Fibroblast of mammary gland (primary cell): ENCODE data around the gene GGT1.

Experiments used
- DNase-seq: peaks from one replicate; pipeline ENCODE4 v3.0.0-alpha.2; 2010; ENCODE audit warnings: low read depth
- H3K4me3 ChIP-seq: 2 replicates; pipeline ENCODE4 v1.5.1; 2011; ENCODE audit warnings: low read depth, mild to moderate bottlenecking, low read length, moderate library complexity; ENCODE audit not compliant: control insufficient read depth
- CTCF ChIP-seq: conservative IDR thresholded peaks from 2 replicates; pipeline ENCODE4 v1.5.1; 2011; ENCODE audit warnings: low read depth, low read length, inconsistent platforms; ENCODE audit not compliant: control insufficient read depth, insufficient read depth

Gene GGT1

DNA sequence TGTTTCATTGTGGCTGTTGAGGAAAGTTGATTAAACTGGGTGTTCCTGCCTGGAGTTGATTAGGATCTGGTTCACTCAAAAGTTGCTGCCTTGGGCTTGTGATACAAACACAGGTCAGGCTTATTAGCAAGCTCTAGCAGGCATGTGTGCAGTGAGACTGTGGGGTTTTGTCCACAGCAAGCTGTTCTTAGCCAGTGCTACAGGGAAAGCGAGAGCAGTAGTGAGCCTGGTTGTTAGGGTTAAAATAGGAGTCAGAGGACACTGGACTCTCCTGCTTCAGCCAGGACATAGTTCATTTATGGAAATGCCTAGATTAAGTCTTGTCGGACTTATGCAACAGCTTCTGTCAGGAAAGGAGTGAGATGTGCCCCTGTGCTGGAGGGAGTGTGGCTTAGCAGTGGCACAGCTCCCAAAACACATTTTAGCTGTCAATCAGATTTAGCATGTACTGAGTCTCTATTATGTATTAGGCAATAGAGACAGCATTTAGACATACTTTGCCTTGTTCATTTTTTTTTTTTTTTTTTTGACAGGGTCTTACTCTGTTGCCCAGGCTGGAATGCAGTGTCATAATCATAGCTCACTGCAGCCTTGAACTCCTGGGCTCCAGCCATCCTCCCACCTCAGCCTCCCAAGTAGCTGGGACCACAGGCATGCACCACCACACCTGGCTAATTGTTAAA lies 38.5 kb upstream of the GGT1 start:
- DNase-seq = no peak
- no peak overlapping the region for H3K4me3 ChIP-seq
- no peak for TF ChIP-seq CTCF

DNA sequence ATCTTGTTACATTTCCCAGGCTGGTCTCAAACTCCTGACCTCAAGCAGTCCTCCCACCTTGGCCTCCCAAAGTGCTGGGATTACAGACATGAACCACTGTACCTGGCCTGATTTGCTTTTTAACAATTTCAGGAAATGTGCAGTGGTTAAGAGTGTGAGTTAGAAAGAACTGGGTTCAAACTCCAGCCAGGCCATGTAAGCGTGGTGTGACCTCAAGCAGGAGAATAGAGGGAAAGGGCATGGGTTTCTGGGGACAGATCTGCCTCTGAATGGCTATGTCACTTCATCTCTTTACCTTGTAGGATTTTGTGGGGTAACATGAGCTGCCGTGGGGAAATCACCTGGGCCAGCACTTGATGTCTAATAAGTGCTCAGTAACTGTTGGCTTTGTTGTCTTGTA lies 37.9 kb upstream of the GGT1 start:
- no peak overlapping the region for H3K4me3 ChIP-seq
- no peak for TF ChIP-seq CTCF
- DNase-seq = no peak

DNA sequence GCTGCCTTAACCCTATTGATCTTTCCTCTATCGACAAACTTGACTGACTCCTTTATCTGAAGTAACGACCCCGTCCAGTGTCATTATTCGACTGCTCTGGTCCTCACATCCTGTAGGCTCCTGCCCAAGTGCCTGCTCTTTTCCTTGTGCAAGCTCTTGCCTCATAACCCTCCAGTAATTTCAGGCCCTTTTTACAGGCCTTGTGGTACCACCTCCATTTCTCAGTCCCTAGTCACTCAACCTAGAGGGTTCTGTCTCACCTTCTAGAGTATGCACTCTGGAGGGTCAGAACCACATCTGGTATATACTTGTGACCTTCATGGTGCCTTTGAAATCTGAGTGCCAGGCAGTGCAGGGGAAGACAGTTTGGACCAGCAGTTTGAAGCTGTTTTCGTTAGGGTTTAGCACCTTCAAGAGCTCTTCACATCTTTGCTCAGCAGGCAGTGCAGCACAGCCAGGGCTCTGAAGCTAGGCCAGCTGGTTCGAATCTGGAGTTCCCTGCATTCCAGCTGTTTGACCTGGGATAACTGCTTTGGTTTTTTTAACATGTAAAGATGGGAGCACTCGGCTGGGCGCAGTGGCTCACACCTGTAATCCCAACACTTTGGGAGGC lies 36.0 kb upstream of the GGT1 start:
- H3K4me3 ChIP-seq = no peak overlapping the region
- peak; percentile 23 for DNase-seq
- no peak for TF ChIP-seq CTCF

DNA sequence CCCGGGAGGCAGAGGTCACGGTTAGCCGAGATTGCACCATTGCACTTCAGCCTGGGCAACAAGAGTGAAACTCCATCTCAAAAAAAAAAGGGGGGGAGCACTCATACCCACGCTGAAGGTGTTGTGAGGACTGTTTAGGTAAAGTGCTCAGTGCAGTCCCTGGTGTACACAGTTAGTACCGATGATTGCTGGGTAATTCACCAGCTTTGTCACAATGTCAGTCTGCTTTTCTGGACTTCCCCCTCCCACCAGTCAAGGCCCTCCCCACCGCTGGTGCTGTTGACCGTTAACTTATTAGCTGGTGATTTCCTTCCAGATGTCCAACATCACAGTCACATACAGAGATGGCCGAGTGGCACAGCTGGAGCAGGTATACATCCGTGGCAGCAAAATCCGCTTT lies 35.3 kb upstream of the GGT1 start:
- no peak overlapping the region for H3K4me3 ChIP-seq
- no peak for DNase-seq
- no peak for TF ChIP-seq CTCF

DNA sequence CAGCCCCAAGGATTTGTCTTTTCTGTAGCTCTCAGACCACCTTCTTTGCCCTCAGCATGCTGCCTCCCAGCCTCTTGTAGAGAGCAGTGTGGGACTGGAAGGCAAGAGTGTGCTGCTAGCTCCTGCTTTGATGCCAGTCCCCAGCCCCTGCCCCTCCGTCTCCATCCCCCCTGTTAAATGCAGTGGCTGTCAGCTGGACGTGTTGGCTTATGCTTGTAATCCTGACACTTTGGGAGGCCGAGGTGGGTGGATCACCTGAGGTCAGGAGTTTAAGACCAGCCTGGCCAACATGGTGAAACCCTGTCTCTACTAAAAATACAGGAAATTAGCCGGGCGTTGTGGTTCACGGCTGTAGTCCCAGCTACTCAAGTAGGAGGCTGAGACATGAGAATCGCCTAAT lies 31.7 kb upstream of the GGT1 start:
- no peak for TF ChIP-seq CTCF
- DNase-seq = no peak
- H3K4me3 ChIP-seq = no peak overlapping the region

GRCh38 chr22:24576778-24577177 lies 26.2 kb upstream of the GGT1 start:
- H3K4me3 ChIP-seq = no peak overlapping the region
- no peak for TF ChIP-seq CTCF

More at GRCh38 chr22:24576778-24577177, 26.2 kb upstream of the GGT1 start:
- no peak for DNase-seq
